ENCODE data around the gene COL20A1.
A peak's percentile ranks its signal among the peaks of the same experiment; 100 is the strongest.

The COL20A1 gene

DNA sequence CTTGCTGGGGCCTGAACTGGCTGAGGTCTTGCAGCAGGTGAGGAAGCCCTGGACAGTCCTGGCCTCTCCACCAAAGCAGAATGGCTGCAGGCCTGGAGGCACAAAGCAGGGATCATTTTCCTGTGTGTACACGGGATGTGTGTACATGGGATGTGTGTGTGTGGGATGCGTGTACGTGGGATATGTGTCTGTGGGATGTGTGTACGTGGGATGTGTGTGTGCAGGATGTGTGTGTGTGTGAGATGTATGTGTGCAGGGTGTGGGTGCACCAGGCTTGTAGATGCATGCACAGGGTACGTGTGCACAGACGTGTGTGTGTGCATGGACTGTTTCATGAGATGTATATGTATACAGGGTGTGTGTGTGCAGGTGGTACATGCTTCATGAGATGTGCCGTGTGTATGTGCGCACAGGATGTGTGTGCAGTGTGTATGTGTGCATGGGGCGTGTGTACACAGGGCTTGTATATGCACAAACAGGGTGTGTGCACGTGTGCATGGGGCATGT, 76.1 kb downstream of the COL20A1 start:
- H3K27me3 ChIP-seq (ENCODE audit: control insufficient read depth in 1 of 2, insufficient read depth in 1 of 2, low read length in 2 of 2) = peaks cover 40 to 67% of the 10 kb centered on the region in 2 experiments
- H2AFZ ChIP-seq (ENCODE audit: low read depth, low read length) = no peak overlapping the region
- H2BK15ac ChIP-seq (ENCODE audit: low read depth, poor library complexity, severe bottlenecking) = no peak overlapping the region
- no peak overlapping the region for H2BK12ac ChIP-seq (ENCODE audit: low read length in 2 of 2)
- H3K4me1 ChIP-seq (ENCODE audit: control insufficient read depth, insufficient read depth, low read depth, low read length) = peaks cover 4% of the 10 kb centered on the region
- no peak overlapping the region for H3K4me2 ChIP-seq (ENCODE audit: low read length, poor library complexity, severe bottlenecking)
- no peak overlapping the region for H4K8ac ChIP-seq (ENCODE audit: low read length)
- no peaks in the 10 kb centered on the region for H3K9me3 ChIP-seq (ENCODE audit: control insufficient read depth, low read length)
- peak overlapping the region in 1 of 2 experiments; percentile 27 for H3K4me3 ChIP-seq (ENCODE audit: insufficient read depth in 1 of 2, low read depth in 1 of 2, low read length in 2 of 2)
- no peaks in the 10 kb centered on the region for H3K36me3 ChIP-seq (ENCODE audit: control insufficient read depth in 1 of 2, insufficient read depth in 2 of 2, low read depth in 1 of 2, low read length in 2 of 2)
- H2BK5ac ChIP-seq (ENCODE audit: low read depth, low read length, poor library complexity, severe bottlenecking) = no peak overlapping the region
- no peak overlapping the region for H3K4ac ChIP-seq (ENCODE audit: low read depth in 1 of 2, low read length in 2 of 2)
- H4K91ac ChIP-seq (ENCODE audit: low read length) = no peak overlapping the region
- no peak overlapping the region for H3K27ac ChIP-seq (ENCODE audit: low read length, poor library complexity, severe bottlenecking)
- H3K18ac ChIP-seq (ENCODE audit: low read depth in 1 of 2, low read length in 2 of 2) = no peak overlapping the region
- H2AK5ac ChIP-seq (ENCODE audit: low read length, severe bottlenecking) = no peak overlapping the region
- no peak overlapping the region for H2BK120ac ChIP-seq (ENCODE audit: low read depth, low read length)
- H3K9ac ChIP-seq (ENCODE audit: low read length) = no peak overlapping the region
- WGBS = 81% methylated on average over 10 of the region's 10 CpGs
- H3K79me1 ChIP-seq (replicated peaks; ENCODE audit: low read length, poor library complexity, severe bottlenecking) = no peaks in the 10 kb centered on the region
- H3K23ac ChIP-seq (ENCODE audit: low read length in 2 of 2) = no peak overlapping the region
- no peak for DNase-seq
- no peak overlapping the region for H3K14ac ChIP-seq (ENCODE audit: low read length in 2 of 2)

DNA sequence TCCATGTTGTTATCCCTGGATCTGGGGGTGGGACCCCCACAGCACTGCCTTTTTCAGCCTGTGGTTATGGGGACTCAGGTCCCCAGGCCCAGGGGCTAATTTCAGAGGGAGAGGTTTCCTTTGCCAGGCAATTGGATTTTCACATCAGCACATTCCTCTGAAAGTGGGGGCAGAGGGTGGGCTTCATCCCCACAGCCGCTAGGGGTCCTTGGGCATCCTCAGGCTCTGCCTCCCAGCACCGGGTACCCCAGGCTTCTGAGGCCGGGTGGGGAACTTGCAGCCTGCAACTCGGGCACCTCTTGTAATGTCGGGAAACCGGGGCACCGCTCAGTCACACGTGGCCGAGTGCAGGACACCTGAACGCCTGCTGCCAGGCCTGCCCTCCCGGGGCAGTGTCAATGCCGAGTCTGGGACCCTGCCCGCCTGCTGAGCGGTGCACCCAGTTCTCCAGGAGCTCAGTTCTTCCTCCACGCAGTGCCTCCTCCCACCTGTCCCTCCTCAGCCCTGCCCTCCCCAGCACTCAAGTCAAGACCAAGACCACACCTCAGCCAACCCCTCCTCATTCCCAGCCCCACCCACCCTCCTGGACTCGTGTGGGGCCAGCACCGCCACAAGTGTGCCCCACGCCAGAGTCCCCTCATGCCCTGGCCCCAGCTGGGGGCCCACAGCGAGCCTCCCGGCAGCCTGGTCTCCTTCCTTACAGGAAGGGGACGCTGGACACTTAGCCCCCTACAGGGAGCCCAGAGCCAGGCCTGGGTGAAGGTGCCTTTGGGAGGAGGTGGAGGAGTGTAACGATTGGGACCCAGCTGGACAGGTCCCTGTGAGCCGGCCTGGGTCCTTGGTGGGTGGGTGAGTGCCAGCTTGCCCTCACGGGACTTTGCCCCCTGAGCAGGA, 77.0 kb downstream of the COL20A1 start:
- no peak overlapping the region for H3K4me3 ChIP-seq (ENCODE audit: insufficient read depth in 1 of 2, low read depth in 1 of 2, low read length in 2 of 2)
- H3K9me3 ChIP-seq (ENCODE audit: control insufficient read depth, low read length) = no peaks in the 10 kb centered on the region
- H3K23ac ChIP-seq (ENCODE audit: low read length in 2 of 2) = no peak overlapping the region
- DNase-seq = no peak
- 74% methylated on average over 24 of the region's 24 CpGs for WGBS
- H3K9ac ChIP-seq (ENCODE audit: low read length) = no peak overlapping the region
- H2AFZ ChIP-seq (ENCODE audit: low read depth, low read length) = no peak overlapping the region
- H3K4me2 ChIP-seq (ENCODE audit: low read length, poor library complexity, severe bottlenecking) = no peak overlapping the region
- H3K14ac ChIP-seq (ENCODE audit: low read length in 2 of 2) = no peak overlapping the region
- H4K91ac ChIP-seq (ENCODE audit: low read length) = no peak overlapping the region
- H3K36me3 ChIP-seq (ENCODE audit: control insufficient read depth in 1 of 2, insufficient read depth in 2 of 2, low read depth in 1 of 2, low read length in 2 of 2) = no peaks in the 10 kb centered on the region
- no peaks in the 10 kb centered on the region for H3K79me1 ChIP-seq (replicated peaks; ENCODE audit: low read length, poor library complexity, severe bottlenecking)
- H2BK12ac ChIP-seq (ENCODE audit: low read length in 2 of 2) = no peak overlapping the region
- no peak overlapping the region for H2BK15ac ChIP-seq (ENCODE audit: low read depth, poor library complexity, severe bottlenecking)
- H3K18ac ChIP-seq (ENCODE audit: low read depth in 1 of 2, low read length in 2 of 2) = no peak overlapping the region
- no peak overlapping the region for H4K8ac ChIP-seq (ENCODE audit: low read length)
- no peak overlapping the region for H2AK5ac ChIP-seq (ENCODE audit: low read length, severe bottlenecking)
- no peak overlapping the region for H3K4ac ChIP-seq (ENCODE audit: low read depth in 1 of 2, low read length in 2 of 2)
- H3K27ac ChIP-seq (ENCODE audit: low read length, poor library complexity, severe bottlenecking) = no peak overlapping the region
- H3K4me1 ChIP-seq (ENCODE audit: control insufficient read depth, insufficient read depth, low read depth, low read length) = peaks cover 6% of the 10 kb centered on the region
- H3K27me3 ChIP-seq (ENCODE audit: control insufficient read depth in 1 of 2, insufficient read depth in 1 of 2, low read length in 2 of 2) = peaks cover 43 to 73% of the 10 kb centered on the region in 2 experiments
- H2BK120ac ChIP-seq (ENCODE audit: low read depth, low read length) = no peak overlapping the region
- H2BK5ac ChIP-seq (ENCODE audit: low read depth, low read length, poor library complexity, severe bottlenecking) = no peak overlapping the region

DNA sequence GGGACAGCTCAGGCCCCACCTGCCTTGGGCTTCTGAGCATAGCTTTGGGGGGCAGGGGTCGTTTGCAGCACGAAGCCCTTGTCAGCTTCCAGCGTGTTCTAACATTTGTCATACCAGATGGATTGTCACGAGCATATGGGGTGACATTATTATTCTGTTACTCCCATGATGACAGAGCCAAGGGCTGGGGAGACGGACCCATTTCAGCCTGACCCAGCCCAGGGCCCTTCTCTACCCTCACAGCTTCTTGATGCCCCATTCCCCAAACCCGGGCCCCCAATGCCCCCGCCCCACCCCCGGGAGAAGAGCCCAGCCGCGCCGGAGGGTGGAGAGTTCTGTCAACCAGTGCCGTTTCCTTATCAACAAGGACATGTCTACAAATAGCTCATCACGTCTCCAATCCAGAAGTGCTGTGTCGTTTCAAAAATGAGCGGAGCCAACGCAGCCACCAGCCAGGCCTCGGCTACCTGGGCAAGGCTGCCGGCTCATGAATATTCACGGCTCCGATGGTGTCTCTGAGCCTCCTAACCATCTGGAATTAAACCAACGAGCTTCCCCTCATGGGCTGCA, 77.7 kb downstream of the COL20A1 start:
- Histone ChIP-seq H4K91ac (ENCODE audit: low read length) (no peak overlapping the region), H3K9ac (ENCODE audit: low read length) (no peak overlapping the region), H3K4me1 (ENCODE audit: control insufficient read depth, insufficient read depth, low read depth, low read length) (peaks cover 4% of the 10 kb centered on the region), H3K27ac (ENCODE audit: low read length, poor library complexity, severe bottlenecking) (no peak overlapping the region), H3K4ac (ENCODE audit: low read depth in 1 of 2, low read length in 2 of 2) (no peak overlapping the region), H2BK15ac (ENCODE audit: low read depth, poor library complexity, severe bottlenecking) (no peak overlapping the region), H2AK5ac (ENCODE audit: low read length, severe bottlenecking) (no peak overlapping the region), H3K4me3 (ENCODE audit: insufficient read depth in 1 of 2, low read depth in 1 of 2, low read length in 2 of 2) (no peak overlapping the region), H3K36me3 (ENCODE audit: control insufficient read depth in 1 of 2, insufficient read depth in 2 of 2, low read depth in 1 of 2, low read length in 2 of 2) (no peaks in the 10 kb centered on the region), H3K23ac (ENCODE audit: low read length in 2 of 2) (no peak overlapping the region), H3K18ac (ENCODE audit: low read depth in 1 of 2, low read length in 2 of 2) (no peak overlapping the region), H3K14ac (ENCODE audit: low read length in 2 of 2) (no peak overlapping the region), H2AFZ (ENCODE audit: low read depth, low read length) (no peak overlapping the region), H2BK120ac (ENCODE audit: low read depth, low read length) (no peak overlapping the region), H3K4me2 (ENCODE audit: low read length, poor library complexity, severe bottlenecking) (no peak overlapping the region), H4K8ac (ENCODE audit: low read length) (no peak overlapping the region), H2BK5ac (ENCODE audit: low read depth, low read length, poor library complexity, severe bottlenecking) (no peak overlapping the region), H3K27me3 (ENCODE audit: control insufficient read depth in 1 of 2, insufficient read depth in 1 of 2, low read length in 2 of 2) (peaks cover 40 to 71% of the 10 kb centered on the region in 2 experiments), H3K79me1 (replicated peaks; ENCODE audit: low read length, poor library complexity, severe bottlenecking) (no peaks in the 10 kb centered on the region), H2BK12ac (ENCODE audit: low read length in 2 of 2) (no peak overlapping the region), H3K9me3 (ENCODE audit: control insufficient read depth, low read length) (no peaks in the 10 kb centered on the region)
- no peak for DNase-seq
- 71% methylated on average over 21 of the region's 21 CpGs for WGBS

DNA sequence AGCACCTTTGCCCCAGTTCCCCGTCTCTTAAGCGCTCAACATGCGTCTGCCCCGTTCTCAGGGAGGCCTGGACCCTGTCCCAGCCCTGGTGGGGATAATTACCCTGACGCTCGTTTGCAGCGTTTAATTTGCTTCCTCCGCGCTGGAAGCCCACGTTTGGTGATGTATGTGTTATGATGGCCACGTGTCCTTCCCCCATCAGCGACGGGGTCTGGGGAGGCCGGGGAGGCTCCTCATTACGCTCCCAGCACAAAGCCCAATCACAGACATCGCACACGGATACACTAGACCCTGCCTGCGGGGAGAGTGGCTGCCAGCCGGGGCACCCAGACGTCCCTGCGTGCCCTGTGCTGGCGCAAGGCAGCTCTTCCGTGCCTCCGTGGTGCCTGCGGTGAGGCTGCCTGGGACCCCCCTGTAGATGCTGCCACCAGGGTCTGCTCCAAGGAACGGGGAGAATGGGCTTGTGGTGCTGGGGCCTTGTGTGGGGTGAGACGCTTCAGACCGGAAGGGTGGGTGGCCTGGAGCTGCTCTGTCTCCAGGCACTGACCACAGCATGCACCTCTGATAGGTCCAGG, 78.4 kb downstream of the COL20A1 start:
- Histone ChIP-seq H2AK5ac (ENCODE audit: low read length, severe bottlenecking) (no peak overlapping the region), H4K8ac (ENCODE audit: low read length) (no peak overlapping the region), H2BK12ac (ENCODE audit: low read length in 2 of 2) (no peak overlapping the region), H3K9me3 (ENCODE audit: control insufficient read depth, low read length) (no peaks in the 10 kb centered on the region), H3K4me1 (ENCODE audit: control insufficient read depth, insufficient read depth, low read depth, low read length) (peaks cover 4% of the 10 kb centered on the region), H2BK120ac (ENCODE audit: low read depth, low read length) (no peak overlapping the region), H3K27me3 (ENCODE audit: control insufficient read depth in 1 of 2, insufficient read depth in 1 of 2, low read length in 2 of 2) (peaks cover 40 to 73% of the 10 kb centered on the region in 2 experiments), H3K79me1 (replicated peaks; ENCODE audit: low read length, poor library complexity, severe bottlenecking) (no peaks in the 10 kb centered on the region), H3K4me2 (ENCODE audit: low read length, poor library complexity, severe bottlenecking) (no peak overlapping the region), H3K9ac (ENCODE audit: low read length) (no peak overlapping the region), H3K27ac (ENCODE audit: low read length, poor library complexity, severe bottlenecking) (no peak overlapping the region), H3K18ac (ENCODE audit: low read depth in 1 of 2, low read length in 2 of 2) (no peak overlapping the region), H3K14ac (ENCODE audit: low read length in 2 of 2) (no peak overlapping the region), H2BK5ac (ENCODE audit: low read depth, low read length, poor library complexity, severe bottlenecking) (no peak overlapping the region), H4K91ac (ENCODE audit: low read length) (no peak overlapping the region), H2AFZ (ENCODE audit: low read depth, low read length) (no peak overlapping the region), H2BK15ac (ENCODE audit: low read depth, poor library complexity, severe bottlenecking) (no peak overlapping the region), H3K4me3 (ENCODE audit: insufficient read depth in 1 of 2, low read depth in 1 of 2, low read length in 2 of 2) (no peak overlapping the region), H3K4ac (ENCODE audit: low read depth in 1 of 2, low read length in 2 of 2) (no peak overlapping the region), H3K23ac (ENCODE audit: low read length in 2 of 2) (no peak overlapping the region), H3K36me3 (ENCODE audit: control insufficient read depth in 1 of 2, insufficient read depth in 2 of 2, low read depth in 1 of 2, low read length in 2 of 2) (no peaks in the 10 kb centered on the region)
- no peak for DNase-seq
- 86% methylated on average over 28 of the region's 28 CpGs for WGBS

Data from mesenchymal stem cell (in vitro differentiated cells and primary cell).